Uterus (tissue), 2 donors: ENCODE results near the gene TNRC18.

ENCODE experiments used
- CTCF ChIP-seq, 4 experiments: fragments of 200-600 bp in 2 of 4; fragments of 450-650 bp in 2 of 4; sonication (generic) in 2 of 4; IDR thresholded peaks; one replicate each; pipeline ENCODE4 v1.5.1; 2016 to 2019; ENCODE audit warnings: antibody characterized with exemption in 4 of 4, mild to moderate bottlenecking in 2 of 4, moderate library complexity in 1 of 4
- POLR2A ChIP-seq, 2 donors: fragments of 450-650 bp; IDR thresholded peaks; one replicate each; pipeline ENCODE4 v1.6.1; 2016; ENCODE audit warnings: antibody characterized with exemption in 2 of 2, mild to moderate bottlenecking in 1 of 2, moderate library complexity in 1 of 2

GRCh38 chr7:5283421-5284303, 140.0 kb downstream of the TNRC18 start:
- no peak for TF ChIP-seq CTCF (IDR thresholded peaks at IDR 0.05)
- no peak for TF ChIP-seq POLR2A (IDR thresholded peaks at IDR 0.05)
